Endometrium (tissue), 2 donors: ENCODE results near the gene WASF2.
"Not testable (repeated sequence)": the region's sequence is repeated elsewhere in the genome, so short reads cannot be mapped to it uniquely, and the experiment has no call there.

Source experiments
- FAIRE-seq: peaks from 2 replicates; lab custom pipeline; 2012; peaks lifted over from hg19 to GRCh38; lab: Jason Lieb, UNC
- donor health status: control.
- donor health status: control.

The WASF2 gene, protein sequence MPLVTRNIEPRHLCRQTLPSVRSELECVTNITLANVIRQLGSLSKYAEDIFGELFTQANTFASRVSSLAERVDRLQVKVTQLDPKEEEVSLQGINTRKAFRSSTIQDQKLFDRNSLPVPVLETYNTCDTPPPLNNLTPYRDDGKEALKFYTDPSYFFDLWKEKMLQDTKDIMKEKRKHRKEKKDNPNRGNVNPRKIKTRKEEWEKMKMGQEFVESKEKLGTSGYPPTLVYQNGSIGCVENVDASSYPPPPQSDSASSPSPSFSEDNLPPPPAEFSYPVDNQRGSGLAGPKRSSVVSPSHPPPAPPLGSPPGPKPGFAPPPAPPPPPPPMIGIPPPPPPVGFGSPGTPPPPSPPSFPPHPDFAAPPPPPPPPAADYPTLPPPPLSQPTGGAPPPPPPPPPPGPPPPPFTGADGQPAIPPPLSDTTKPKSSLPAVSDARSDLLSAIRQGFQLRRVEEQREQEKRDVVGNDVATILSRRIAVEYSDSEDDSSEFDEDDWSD

GRCh38 chr1:27489973-27490741 is at the start of gene WASF2:
WASF2 (minus strand) TSS chr1:27490167; CDS start chr1:27428890, 61,277 bp downstream.
- peak; percentile 86 for FAIRE-seq

DNA sequence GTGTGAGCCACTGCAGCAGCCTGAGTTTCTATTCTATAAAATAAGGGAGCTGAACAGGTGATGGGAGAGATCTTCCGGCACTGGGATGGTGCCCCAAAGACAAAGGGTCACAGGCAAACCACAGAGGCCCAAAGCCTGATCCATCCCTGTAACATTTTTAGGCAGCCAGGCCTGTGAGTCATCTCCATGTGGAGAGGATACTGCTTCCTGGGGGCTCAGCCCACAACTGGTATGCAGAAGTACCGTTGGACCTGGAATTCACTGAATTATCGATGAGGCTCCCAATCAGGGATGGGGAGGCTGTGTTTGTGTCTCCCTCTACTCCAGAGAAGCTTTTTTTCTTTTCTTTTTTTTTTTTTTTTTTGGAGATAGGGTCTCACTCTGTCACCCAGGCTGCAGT is 48.8 kb upstream of the WASF2 start:
- no peak for FAIRE-seq

DNA sequence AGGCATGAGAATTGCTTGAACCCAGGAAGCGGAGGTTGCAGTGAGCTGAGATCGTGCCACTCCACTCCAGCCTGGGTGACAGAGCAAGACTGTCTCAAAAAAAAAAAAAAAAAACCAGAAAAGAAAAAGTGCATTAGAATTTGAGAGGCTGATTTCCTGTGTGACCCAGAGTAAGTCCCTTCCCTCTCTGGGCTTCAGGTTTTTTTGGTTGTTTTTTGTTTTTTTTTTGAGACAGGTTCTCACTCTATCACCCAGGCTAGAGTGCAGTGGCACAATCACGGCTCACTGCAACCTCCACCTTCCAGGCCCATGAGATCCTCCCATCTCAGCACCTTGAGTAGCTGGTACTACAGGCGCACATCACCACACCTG is 48.3 kb upstream of the WASF2 start:
- not testable (repeated sequence) for FAIRE-seq

- FAIRE-seq, result no peak
Measured at GRCh38 chr1:27536767-27537166, 46.8 kb upstream of the WASF2 start.

DNA sequence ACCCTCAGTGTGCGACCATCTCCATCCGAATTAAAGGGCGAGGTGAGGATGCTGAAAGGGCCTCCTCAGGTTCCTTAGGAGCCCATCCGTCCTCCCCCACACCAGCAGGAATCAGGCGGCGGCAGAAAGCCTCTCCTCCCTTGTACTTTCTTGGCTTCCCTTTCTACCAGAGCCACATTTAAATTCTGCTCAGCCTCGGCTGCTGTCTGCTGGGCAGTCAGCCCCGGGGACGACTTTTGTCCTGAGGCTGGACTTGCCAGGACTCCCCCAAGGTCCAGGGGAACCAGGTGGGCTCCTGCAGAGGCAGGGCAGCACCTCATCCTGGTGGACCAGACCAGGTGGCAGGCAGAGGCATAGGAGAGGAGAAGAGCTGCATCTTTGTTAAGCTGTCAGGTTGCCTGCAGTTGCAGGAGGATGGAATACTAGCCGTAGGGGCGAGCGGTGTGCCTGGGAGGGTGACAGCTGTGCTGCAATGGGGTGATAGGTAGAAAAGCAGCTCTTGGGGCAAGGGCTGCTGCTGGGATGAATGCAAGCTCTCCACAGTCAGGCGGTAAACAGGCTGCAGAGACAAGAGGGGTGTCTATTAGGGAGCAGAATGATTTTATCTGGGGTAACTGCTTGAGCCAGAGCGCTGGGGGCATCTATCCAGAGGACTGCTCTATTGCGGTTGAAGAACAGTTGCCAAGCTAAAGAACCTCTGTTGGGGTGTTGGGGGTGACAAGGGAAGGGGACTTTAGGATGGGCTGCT is 46.2 kb upstream of the WASF2 start:
- no peak for FAIRE-seq

GRCh38 chr1:27535386-27535785 is 45.4 kb upstream of the WASF2 start:
- no peak for FAIRE-seq

- no peak for FAIRE-seq
Measured at GRCh38 chr1:27531959-27532685, 42.2 kb upstream of the WASF2 start.

DNA sequence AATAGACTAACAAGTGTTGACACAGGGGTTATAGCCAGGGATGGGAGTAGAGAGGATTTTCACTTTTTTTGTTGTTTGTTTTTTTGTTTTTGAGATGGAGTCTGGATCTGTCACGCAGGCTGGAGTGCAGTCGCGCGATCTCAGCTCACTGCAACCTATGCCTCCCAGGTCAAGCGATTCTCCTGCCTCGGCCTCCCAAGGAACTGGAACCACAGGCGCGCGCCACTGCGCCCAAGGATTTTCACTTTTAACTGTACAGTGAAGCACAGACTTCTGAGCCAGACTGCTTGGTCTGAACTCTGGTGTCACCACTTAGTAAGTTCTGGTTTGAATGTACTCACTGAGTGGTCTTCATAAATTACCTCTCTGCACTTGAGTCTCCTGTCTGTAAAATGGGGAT is 40.2 kb upstream of the WASF2 start:
- no peak for FAIRE-seq

- no peak for FAIRE-seq
Measured at GRCh38 chr1:27529704-27530018, 39.7 kb upstream of the WASF2 start.

DNA sequence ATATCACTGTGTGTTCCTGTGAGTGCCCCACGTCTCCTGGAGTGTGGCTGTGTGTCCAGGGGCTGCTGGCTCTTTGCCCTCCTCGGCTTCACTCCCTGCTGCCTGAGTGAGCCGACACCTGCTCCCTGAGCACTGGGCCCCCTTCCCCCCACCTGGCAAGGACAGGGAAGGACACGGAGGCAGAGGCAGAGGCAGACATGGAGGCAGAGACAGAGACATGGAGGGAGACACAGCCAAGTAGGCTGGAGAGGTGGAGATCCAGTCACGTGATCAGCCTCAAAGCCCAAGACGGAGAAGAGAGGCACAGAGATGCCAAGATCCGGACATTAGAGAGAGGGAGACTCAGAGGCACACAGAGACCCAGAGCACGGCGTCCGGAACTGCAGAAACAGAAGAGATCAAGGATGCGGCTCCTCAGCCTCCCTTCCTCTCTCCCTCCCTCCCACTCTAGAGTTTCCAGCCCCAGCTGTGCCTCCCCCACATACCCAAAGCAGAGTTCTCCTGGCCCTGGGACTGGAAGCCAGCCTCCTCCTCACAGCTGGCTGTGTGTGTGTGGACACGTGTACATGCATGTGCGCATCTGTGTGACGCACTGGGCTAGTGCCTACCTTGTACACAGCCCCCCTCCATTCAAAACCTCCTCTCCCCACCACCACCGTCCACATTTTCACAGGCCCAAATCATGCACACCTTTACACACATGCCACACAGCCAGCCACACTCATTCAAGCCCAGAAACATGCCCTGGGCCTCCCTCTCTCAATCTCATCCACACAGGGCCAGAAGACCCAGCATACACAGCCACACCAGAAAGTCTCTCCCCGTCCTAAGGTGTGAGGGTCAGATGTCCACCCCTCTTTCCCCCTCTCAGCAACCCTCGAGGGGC is 39.1 kb upstream of the WASF2 start:
- peak; percentile 76 for FAIRE-seq

GRCh38 chr1:27527890-27528817 is 38.2 kb upstream of the WASF2 start:
- FAIRE-seq, result no peak

GRCh38 chr1:27527223-27527889 is 37.4 kb upstream of the WASF2 start:
- no peak for FAIRE-seq

DNA sequence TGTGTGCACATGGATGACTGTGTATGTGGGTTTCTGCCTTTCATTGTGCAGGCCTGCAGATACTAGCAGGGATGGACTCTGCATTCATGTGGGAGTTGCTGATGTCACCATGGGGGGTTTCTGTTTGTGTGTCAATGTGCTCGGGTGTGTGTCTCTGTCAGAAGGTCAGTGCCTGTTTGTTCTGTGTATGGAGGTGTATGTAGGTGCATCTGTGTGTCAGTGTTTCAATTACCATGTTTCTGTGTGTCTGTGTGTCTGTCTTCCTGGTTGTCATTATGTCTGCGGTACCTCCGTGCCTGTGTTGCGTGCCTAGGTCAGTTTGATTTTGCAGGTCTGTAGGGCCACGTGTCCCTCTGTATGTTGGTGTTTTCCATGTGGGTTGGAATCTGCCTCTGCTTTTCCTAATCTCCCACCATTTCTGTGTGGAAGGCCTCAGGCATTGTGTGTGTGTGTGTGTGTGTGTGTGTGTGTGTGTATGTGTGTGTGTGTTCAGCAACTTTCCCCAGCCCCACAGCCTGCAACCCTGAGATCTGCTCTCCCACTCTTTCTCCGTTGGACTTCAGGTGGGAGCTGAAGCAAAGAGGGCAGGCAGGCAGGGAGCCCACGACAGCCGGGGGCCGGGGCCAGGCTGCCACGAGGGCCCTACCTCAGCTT is 36.7 kb upstream of the WASF2 start:
- FAIRE-seq, result no peak

GRCh38 chr1:27525296-27526272 is 35.6 kb upstream of the WASF2 start:
- FAIRE-seq, result no peak

- FAIRE-seq, result no peak
Measured at GRCh38 chr1:27523337-27524020, 33.5 kb upstream of the WASF2 start.

DNA sequence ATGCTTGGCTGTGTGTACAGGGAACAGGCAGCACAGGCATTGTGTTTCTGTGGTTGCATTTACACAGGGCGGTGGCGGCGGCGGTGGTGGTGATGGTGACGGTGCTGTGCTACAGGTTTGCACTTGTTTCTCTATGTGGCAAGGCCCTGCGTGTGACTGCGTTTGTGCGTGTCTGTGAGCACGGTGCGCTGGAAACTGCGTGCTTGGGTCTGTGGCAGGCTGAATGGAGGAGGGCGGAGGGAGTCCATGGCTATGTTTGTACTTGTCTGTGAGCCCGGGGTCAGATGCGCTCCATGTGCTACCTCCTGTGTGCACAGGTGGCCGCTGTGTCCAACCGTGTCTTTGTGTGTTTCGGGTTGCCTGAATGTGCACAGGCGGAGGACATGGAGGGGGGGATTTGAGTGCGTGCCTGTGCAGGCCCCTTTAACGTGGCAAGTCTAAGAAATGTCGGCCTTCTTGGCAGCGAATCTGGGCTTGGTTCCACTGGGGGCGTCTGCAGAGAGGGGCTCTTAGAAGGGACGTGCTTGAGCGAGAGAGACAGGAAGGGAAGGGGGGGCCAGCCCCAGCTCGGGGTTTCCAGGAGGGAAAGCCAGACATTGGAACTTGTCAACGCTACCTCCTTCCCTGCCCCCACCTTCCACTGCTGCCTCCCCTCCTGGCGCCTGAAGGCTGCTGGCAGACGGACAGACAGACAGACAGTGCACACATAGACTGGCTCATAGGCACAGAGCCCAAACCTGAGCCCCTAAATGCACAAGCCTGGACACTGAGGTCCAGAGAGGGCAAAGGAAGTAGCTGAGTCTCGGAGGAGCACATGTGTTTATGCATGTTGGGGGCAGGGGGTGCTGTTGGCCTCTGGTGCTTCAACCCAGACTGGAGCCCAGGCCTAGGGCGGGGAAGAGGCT is 32.7 kb upstream of the WASF2 start:
- FAIRE-seq, result no peak
